OCI-LY3 (cell line): ENCODE results near the gene RNF6.

Experiments
- CTCF ChIP-seq: fragments of 200-600, 300-600 bp; sonication (generic); IDR thresholded peaks from 2 replicates; pipeline ENCODE4 v1.5.1; 2014; ENCODE audit warnings: antibody characterized with exemption, low read length, low read depth
- EZH2phosphoT487 ChIP-seq: fragments of 200-600 bp; shearing (Covaris generic); IDR thresholded peaks from 2 replicates; pipeline ENCODE4 v1.6.1; 2018; ENCODE audit warnings: antibody characterized with exemption, mixed run types, low read depth

GRCh38 chr13:26213982-26214381 lies 8.1 kb downstream of the RNF6 start:
- TF ChIP-seq CTCF, result no peak
- TF ChIP-seq EZH2phosphoT487, result no peak
